K562 (cell line): Measurements from ENCODE around the gene IL3RA. TPM values are rescaled to one million over a fixed set of nuclear protein-coding genes. Genes with fewer than 3 reads are reported as not detected.
A peak's percentile ranks its signal among the peaks of the same experiment; 100 is the strongest.

Experiments
- ARID4B ChIP-seq: sonication (generic); formaldehyde crosslinking; IDR thresholded peaks from 2 replicates; pipeline ENCODE4 v1.8.0; 2022; ENCODE audit warnings: mild to moderate bottlenecking, missing genetic modification reagents
- ATF6 ChIP-seq: sonication (generic); formaldehyde crosslinking; IDR thresholded peaks from 2 replicates; pipeline ENCODE4 v1.4.0; 2020; ENCODE audit warnings: mild to moderate bottlenecking, missing genetic modification reagents
- BDP1 ChIP-seq: IDR thresholded peaks from 3 replicates; pipeline ENCODE4 v1.6.1; 2011; ENCODE audit not compliant: insufficient read length, insufficient read depth
- CBX5 ChIP-seq: IDR thresholded peaks from 2 replicates; pipeline ENCODE4 v1.6.1; 2014; ENCODE audit warnings: low read depth, borderline replicate concordance
- CHD1 ChIP-seq: fragments of 200-600 bp; sonication (generic); IDR thresholded peaks from one replicate; pipeline ENCODE4 v1.6.1; 2012; ENCODE audit warnings: mild to moderate bottlenecking, moderate library complexity, low read length, inconsistent platforms
- ETV1 ChIP-seq: fragments of 450-650 bp; conservative IDR thresholded peaks from 2 replicates; pipeline ENCODE4 v1.6.1; 2016; ENCODE audit warnings: missing genetic modification characterization, control low read depth, low read depth, missing compliant biosample characterization
- GABPB1 ChIP-seq: sonication (generic); formaldehyde crosslinking; IDR thresholded peaks from 2 replicates; pipeline ENCODE4 v1.8.0; 2022; ENCODE audit warnings: mild to moderate bottlenecking, missing genetic modification reagents
- HCFC1 ChIP-seq: IDR thresholded peaks from 2 replicates; pipeline ENCODE4 v1.6.1; 2012; ENCODE audit warnings: low read depth, low read length, improper control_type of control experiment
- KDM4B ChIP-seq, 2 experiments: fragments of 450-650 bp in 1 of 2; sonication (generic) in 1 of 2; IDR thresholded peaks; 2 replicates each; pipeline ENCODE4 v1.6.1; 2016 to 2017; ENCODE audit warnings: borderline replicate concordance in 2 of 2, antibody characterized with exemption in 1 of 2, low read depth in 1 of 2, mild to moderate bottlenecking in 1 of 2
- MAX ChIP-seq: sonication (generic); formaldehyde crosslinking; IDR thresholded peaks from 2 replicates; pipeline ENCODE4 v1.9.0; 2022; ENCODE audit warnings: mild to moderate bottlenecking, missing genetic modification reagents
- MTF1 ChIP-seq: fragments of 250-450 bp; sonication (Bioruptor Pico); IDR thresholded peaks from 2 replicates; pipeline ENCODE4 v1.9.0; 2021; ENCODE audit warnings: moderate library complexity, mild to moderate bottlenecking, inconsistent platforms, borderline replicate concordance
- NFRKB ChIP-seq: fragments of 450-650 bp; IDR thresholded peaks from 2 replicates; pipeline ENCODE4 v1.6.1; 2016; ENCODE audit warnings: low read depth
- POLR2AphosphoS5 ChIP-seq: IDR thresholded peaks from 2 replicates; pipeline ENCODE4 v1.6.1; 2011; ENCODE audit warnings: mild to moderate bottlenecking, low read depth, low read length, moderate library complexity; ENCODE audit not compliant: control insufficient read depth, insufficient read depth
- POLR2H ChIP-seq: IDR thresholded peaks from 2 replicates; pipeline ENCODE4 v1.6.1; 2016; ENCODE audit warnings: missing genetic modification characterization, low read depth, mild to moderate bottlenecking, control low read depth, missing compliant biosample characterization, moderate library complexity
- RAD51 ChIP-seq: fragments of 450-650 bp; IDR thresholded peaks from 2 replicates; pipeline ENCODE4 v1.7.1; 2016; ENCODE audit warnings: low read depth, mild to moderate bottlenecking, borderline replicate concordance
- RB1 ChIP-seq: fragments of 450-650 bp; IDR thresholded peaks from 2 replicates; pipeline ENCODE4 v1.6.1; 2017; ENCODE audit warnings: low read depth, mild to moderate bottlenecking
- RBFOX2 ChIP-seq: fragments of 200-400 bp; formaldehyde crosslinking; IDR thresholded peaks from 2 replicates; pipeline ENCODE4 v1.6.1; 2017; ENCODE audit warnings: low read depth, mild to moderate bottlenecking, low read length, moderate library complexity
- ZBTB26 ChIP-seq: fragments of 450-650 bp; formaldehyde crosslinking; IDR thresholded peaks from 2 replicates; pipeline ENCODE4 v1.4.0; 2022; ENCODE audit warnings: missing genetic modification characterization
- ZNF197 ChIP-seq: fragments of 200-800 bp; sonication (Bioruptor generic); IDR thresholded peaks from 2 replicates; pipeline ENCODE4 v1.6.1; 2016; ENCODE audit warnings: low read depth, missing genetic modification characterization, missing compliant biosample characterization
- polyA plus RNA-seq, 8 experiments: library from polyadenylated mRNA; depleted of rRNA in 4 of 8; stranded (reverse) in 5 of 8; unstranded in 3 of 8; fragments of >200 nt; fragmentation: Nextera tagmentation in 2 of 8; fragmentation: Illumina TruSeq in 1 of 8; extraction: Ambion mirVana in 2 of 8; extraction: Trizol in 1 of 8; gene quantifications; 2 replicates each; pipeline versions ENCODE4 v1.2.1 to v1.2.3, GENCODE V29; 2011 to 2014; ENCODE audit warnings: inconsistent platforms in 1 of 8, missing spikeins in 1 of 8
- total RNA-seq, 7 experiments: library from RNA; depleted of rRNA in 6 of 7; stranded (reverse); fragments of >200 nt in 6 of 7; fragmentation: Illumina TruSeq in 2 of 7; extraction: Trizol in 2 of 7; gene quantifications; 2 replicates each; pipeline versions ENCODE4 v1.2.1 to v1.2.3, GENCODE V29; 2011 to 2021; ENCODE audit warnings: low replicate concordance in 1 of 7

The IL3RA gene
- total and polyA plus RNA-seq, 9 of the 15 experiments (the other 6 are each of a cell fraction or from before 2014, with no cell fraction given) = not detected

GRCh38 chrX:1391707-1392375, 55.3 kb downstream of the IL3RA start, which contains the start of gene SLC25A6 (continued):
- peak; percentile 21; the same call in 1 of the 2 replicates for TF ChIP-seq ZBTB26 (CRISPR knock-in tag)
- TF ChIP-seq HCFC1 = peak; percentile 34; the same call in 1 of the 2 replicates
- 0 out of 2 replicates have a peak, but pooled peaks have one; percentile 9 for TF ChIP-seq ZNF197 (CRISPR knock-in tag)
- no peak for TF ChIP-seq BDP1
- 0 out of 2 replicates have a peak, but pooled peaks have one; percentile 18 for TF ChIP-seq RB1
- 0 out of 4 replicates have a peak, but pooled peaks of 1 of the 2 experiments have one; percentile 32 for TF ChIP-seq KDM4B (IDR thresholded peaks at IDR 0.05; ENCODE audit: borderline replicate concordance in 2 of 2, low read depth in 1 of 2)
- no peak for TF ChIP-seq CBX5
- TF ChIP-seq POLR2AphosphoS5 = peak; percentile 61; the same call in 1 of the 2 replicates
- peak; percentile 90 for TF ChIP-seq ARID4B (CRISPR knock-in tag)
- TF ChIP-seq MAX (CRISPR knock-in tag) = peak; percentile 89
- TF ChIP-seq CHD1 = peak; percentile 86
- peak; percentile 77 for TF ChIP-seq ETV1 (tag)
- peak; percentile 27; the same call in 1 of the 2 replicates for TF ChIP-seq NFRKB
- TF ChIP-seq MTF1 (CRISPR knock-in tag) = no peak
- TF ChIP-seq POLR2H (tag) = peak; percentile 74
- TF ChIP-seq RBFOX2 = peak; percentile 96
- peak; percentile 92 for TF ChIP-seq GABPB1 (CRISPR knock-in tag)
- peak; percentile 98 for TF ChIP-seq RAD51
- peak; percentile 88 for TF ChIP-seq ATF6
